HG03175 (cell line): Measurements from ENCODE around the gene RSAD2.
"Not testable (repeated sequence)": the region's sequence is repeated elsewhere in the genome, so short reads cannot be mapped to it uniquely, and the experiment has no call there.

Experiments used
- ATAC-seq: cut with Tn5 transposase; IDR thresholded peaks from one replicate; pipeline ENCODE4 v1.9.1; 2021; ENCODE audit warnings: mild to moderate bottlenecking, moderate library complexity; ENCODE audit not compliant: unreplicated experiment

RSAD2 gene

DNA sequence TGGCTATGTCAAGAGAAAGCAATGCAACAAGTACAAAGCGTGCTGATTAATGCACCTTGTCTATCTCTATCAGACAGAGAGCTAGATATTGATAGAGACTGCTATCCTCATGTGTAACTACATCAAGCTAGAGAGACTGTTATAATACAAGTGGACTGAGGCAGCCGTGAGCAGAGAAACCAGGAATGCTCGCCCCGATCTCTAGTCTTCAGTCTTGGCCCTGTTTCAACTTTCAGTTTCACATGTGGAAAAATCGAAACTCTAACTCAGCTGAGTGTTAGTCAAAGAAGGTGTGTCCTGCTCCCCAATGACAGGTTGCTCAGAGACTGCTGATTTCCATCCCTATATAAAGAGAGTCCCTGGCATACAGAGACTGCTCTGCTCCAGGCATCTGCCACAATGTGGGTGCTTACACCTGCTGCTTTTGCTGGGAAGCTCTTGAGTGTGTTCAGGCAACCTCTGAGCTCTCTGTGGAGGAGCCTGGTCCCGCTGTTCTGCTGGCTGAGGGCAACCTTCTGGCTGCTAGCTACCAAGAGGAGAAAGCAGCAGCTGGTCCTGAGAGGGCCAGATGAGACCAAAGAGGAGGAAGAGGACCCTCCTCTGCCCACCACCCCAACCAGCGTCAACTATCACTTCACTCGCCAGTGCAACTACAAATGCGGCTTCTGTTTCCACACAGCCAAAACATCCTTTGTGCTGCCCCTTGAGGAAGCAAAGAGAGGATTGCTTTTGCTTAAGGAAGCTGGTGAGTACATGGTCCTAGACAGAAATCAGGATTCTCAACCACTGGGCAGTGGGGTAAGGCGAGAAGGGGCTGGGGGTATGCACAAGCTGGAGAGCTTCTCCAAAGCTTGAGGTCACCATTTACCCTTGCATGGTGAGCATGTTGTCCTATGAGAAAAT is at the start of gene RSAD2:
Gene RSAD2, plus strand, starts transcription at position 376 of the 903 bp plus-strand sequence. Its CDS starts 24 bp downstream, at position 400.
- ATAC-seq: peak; percentile 79

- ATAC-seq: no peak
Measured at GRCh38 chr2:6828299-6828584, 49.3 kb upstream of the RSAD2 start.

DNA sequence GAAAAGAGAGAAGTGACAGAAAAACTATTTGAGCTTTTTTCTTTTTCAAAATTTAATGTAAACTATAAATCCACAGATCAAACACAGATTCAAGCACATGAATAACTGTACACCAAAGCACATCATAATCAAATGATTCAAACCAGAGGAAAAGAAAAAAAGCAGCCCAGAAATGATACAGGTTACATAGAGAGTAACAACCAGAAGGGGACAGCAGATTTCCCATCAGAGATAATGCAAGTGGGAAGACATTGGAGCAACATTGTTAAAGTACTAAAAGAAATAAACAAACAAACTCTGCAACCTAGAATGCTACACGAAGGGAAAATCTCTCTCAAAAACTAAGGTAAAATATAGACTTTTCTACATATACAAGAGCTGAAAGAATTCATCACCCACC is 46.3 kb upstream of the RSAD2 start:
- no peak for ATAC-seq

- ATAC-seq: no peak
Measured at GRCh38 chr2:6832596-6833299, 44.8 kb upstream of the RSAD2 start.

DNA sequence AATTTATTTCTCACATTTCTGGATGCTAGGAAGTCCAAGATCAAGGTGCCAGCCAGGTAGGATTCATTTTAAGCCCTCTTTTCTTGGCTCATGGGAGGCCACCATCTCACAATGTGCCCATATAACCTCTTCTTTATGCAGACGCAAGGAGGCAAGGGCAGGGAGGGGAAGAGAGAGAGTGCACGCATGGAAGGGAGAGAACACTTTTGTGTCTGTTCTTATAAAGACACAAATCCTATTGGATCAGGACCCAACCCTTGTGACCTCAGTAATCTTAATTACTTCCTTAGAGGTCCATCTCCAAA is 44.3 kb upstream of the RSAD2 start:
- no peak for ATAC-seq

DNA sequence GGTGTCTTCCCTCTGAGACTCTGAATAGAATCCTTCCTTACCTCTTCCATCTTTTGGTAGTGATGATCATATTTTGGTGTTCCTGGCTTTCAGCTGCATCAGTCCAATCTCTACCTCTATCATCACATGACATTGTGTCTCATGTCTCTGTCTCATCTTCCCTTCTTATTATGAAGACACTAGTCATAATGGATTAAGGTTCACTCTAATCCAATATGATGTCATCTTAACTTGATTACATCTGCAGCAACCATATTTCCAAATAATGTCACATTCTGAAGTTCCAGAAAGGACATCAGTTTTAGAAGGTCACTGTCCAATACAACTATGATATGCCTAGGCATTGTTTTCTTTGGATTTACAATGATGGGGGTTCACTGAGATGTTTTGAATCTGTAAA is 43.4 kb upstream of the RSAD2 start:
- no peak for ATAC-seq

GRCh38 chr2:6835467-6835866 is 42.1 kb upstream of the RSAD2 start:
- no peak for ATAC-seq

DNA sequence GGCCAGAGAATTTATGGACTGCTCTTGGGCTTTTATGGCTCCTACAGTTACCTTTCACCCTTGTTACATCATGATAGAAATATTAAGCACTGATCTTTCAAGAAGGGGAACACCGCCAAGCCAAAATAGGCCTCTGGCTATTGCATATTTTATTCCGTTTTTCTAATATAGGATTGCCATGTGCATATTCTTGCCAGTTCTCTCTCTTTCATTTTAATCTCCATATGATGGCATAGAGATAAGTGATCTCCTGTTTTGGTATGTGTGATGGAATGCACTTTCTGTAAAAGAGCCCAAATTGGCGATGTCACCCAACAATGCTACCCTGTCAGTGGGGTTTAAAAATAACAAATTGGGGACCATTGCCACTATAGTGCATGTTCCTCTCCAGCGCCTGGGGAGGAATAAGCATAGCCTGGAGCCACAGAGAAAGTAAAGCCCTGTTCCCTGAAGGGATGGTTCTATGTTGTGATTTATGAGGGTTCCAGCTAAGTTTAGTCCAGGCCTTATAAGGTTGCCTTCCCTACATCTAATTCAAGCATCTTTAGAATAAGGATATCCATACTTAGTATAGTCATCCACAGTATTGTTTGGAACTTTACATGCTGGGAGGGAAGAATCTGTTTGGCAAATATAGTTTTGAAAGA is 38.8 kb upstream of the RSAD2 start:
- ATAC-seq: no peak

DNA sequence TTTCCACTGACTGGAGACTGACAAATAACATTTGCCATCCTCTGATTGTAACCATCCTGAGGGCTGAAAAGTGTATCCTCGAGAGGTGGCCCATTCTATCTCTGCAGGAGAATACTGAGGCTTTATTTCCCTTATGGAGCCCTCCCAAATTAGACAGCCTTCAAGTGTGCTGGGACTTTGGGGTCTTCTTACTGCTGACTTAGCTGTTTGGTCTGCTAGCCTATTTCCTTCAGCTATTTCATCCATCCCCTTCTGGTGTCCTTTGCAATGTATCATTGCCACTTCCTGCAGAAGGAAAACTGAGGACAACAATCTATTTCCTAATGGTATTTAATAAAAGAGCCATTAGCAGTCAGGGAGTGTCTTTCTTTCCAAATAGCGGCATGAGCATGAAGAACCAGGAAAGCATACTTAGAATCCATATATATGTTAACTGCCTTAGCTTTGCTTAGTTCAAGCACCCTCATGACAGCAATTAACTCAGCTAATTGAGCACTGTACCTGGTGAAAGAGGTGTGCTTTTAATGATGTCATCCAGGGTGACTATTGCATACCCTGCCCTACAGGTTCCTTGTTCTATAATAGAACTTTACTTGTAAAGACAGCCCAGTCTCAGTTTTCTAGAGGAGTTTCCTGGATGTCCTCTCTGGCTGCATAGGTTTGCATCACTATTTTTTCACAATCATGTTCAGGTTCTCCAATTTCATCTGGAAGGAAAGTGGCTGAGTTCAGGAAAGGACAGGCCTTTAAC is 35.9 kb upstream of the RSAD2 start:
- ATAC-seq: no peak

DNA sequence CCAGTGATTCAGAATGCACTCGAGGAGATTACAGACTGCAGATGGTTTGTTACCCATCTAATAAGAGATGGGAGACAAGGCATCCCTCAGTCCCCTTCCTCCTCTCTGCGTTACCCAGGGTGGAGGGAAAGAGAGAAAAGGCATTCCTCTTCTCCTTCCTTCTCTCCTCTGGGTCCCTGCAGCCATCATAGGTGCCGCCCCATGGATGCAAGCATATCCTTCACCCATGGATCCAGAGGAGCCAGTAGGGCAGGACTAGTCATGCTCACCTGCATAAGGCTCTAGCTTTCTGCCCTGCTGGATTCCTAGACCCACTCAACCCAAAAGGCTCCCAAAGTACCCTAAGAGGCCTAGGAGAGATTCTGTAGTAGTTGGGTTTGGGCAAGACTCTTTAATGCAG is 32.3 kb upstream of the RSAD2 start:
- ATAC-seq: no peak

- ATAC-seq: no peak
Measured at GRCh38 chr2:6845903-6846302, 31.7 kb upstream of the RSAD2 start.

GRCh38 chr2:6846540-6846939 is 31.0 kb upstream of the RSAD2 start:
- ATAC-seq: no peak

DNA sequence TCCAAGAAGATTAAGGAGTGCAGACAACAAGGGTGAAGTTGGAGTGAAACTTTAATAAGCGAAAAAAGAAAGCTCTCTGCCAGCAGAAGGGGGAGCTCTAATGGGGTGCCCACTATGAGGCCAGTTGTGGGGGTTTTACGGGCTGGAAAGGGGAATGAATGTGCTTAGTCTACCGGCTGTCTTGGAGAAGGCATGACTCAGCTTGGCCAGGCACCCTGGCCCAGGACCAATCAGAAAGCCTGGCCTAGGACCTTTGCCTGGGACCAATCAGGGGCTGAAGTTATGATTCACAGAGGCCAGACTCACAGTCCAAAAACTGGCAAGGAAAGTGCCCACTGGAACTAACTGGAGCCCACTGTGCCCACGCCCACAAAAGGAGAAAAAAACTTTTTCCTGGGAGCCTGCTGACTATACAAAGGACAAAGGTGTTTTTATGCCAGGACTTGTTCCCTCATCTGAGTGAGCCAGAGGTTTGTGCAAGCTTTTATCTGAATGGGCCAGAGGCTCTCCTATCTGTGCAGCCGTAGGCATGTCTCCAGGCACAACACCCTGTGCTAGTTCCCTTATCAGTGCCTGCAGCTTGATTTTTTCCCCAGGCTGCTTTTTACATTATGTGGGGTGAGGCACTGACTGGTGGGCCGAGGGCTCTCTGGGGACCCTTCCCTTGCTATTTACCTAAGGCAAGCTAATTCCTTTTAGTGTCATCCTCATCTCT is 30.5 kb upstream of the RSAD2 start:
- no peak for ATAC-seq

DNA sequence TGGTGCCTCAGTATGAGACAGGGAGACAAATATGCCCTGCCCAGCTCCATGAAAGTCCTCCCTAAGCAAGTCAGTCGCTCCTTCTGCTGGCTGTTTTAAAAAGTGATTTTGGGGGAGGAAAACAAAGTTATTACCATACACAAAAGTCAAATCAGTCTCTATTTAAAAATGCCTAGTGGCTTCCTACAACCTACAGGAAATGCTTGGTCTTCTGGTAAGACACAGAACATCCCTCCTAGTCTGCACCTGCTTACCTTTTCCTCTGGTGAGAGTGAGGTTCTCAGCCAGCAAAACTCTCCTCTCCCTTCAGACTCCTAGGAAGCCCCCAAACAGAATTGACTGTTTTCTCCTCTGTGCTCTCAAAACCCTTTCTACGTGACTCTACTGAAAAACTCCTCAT is 25.4 kb upstream of the RSAD2 start:
- ATAC-seq: no peak

DNA sequence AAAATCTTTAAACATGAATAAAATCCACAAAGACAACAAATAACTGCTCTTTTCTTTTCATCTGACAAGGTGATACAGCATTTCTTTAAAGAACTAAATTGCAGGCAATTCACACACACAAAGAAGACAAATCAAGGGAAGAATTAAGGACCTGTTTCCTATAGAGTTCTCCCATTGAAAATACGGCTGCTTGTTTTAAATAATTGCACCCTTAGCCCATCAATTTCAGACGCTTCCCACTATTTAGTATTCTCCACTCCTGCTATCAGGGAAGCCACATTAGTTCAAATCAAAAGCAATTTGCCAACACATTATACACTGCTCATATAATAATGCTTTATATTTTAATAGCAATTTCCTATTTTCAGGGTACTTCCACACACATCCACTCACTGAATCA is 23.2 kb upstream of the RSAD2 start:
- no peak for ATAC-seq

DNA sequence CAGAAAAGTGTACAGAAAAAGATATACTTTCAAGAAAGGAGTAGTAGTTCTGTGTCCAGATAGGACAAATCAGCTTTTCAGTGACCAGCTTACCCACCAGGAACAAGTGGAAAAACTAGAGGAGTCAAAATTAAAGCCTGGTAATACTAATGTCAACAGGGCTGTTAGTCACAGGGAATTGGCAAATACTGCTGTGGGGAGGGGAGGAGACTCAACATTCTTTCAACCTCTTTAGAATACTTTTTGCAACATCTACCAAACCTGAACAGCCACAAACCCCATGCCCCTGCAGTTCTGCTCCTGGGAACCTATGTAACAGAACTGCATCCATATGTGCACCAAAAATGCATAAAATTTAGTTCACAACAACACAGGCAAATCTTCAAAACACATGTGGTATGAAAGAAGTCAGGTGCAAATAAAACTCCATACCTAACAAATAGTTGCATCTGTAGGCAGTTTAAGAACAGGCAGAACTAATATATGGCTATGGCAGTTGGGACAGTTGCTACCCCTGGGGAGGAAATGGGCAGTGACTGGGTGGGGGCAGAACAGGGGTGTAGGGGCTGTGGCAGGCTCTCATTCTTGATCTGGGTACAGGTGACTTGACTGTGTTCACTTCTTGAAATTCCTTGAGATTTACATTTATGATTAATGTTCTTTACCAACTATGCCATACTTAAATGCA is 21.6 kb upstream of the RSAD2 start:
- ATAC-seq: no peak

GRCh38 chr2:6856548-6856920 is 21.0 kb upstream of the RSAD2 start:
- no peak for ATAC-seq

- not testable (repeated sequence) for ATAC-seq
Measured at GRCh38 chr2:6858466-6859027, 19.0 kb upstream of the RSAD2 start.

GRCh38 chr2:6860296-6860695 is 17.3 kb upstream of the RSAD2 start:
- no peak for ATAC-seq

DNA sequence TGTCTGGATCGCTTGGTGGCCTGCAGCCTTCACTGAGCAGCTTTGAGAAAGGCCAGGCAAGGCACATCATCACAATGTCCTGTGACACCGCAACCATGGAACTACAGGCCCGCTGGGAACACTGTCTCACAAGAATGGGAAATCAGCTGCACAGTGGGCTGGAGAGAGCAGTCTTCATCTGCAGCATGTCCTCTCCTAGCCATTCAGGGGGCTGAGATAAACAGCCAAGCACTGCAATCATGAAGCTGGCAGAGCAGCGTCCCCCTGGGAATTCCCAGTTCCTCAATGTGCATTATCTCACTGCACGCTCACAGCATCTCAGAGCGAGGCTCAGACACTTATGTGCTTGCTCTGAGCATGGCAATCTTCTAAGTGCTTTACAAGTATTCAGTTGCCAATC is 13.8 kb upstream of the RSAD2 start:
- ATAC-seq: no peak
